ENCODE measurements around the gene CBY1.

CBY1 gene

GRCh38 chr22:38700789-38701628 is 44.6 kb downstream of the CBY1 start, which contains the start of gene JOSD1:
Gene JOSD1, minus strand, starts transcription at chr22:38700943. Its CDS starts 956 bp downstream, at chr22:38699987.
- peak; percentile 94 for DNase-seq (ENCODE audit: low spot score)

- no peak for DNase-seq (ENCODE audit: low spot score)
Observed at GRCh38 chr22:38704654-38705234, 48.3 kb downstream of the CBY1 start.

- peak; percentile 100 for DNase-seq (ENCODE audit: low spot score)
Observed at GRCh38 chr22:38705235-38706100, 49.0 kb downstream of the CBY1 start, which contains the start of gene GTPBP1. Gene GTPBP1, plus strand, starts transcription at chr22:38705944. Its CDS starts 12 bp downstream, at chr22:38705956.

- DNase-seq (ENCODE audit: low spot score), result peak; percentile 23
Observed at GRCh38 chr22:38706101-38706900, 49.9 kb downstream of the CBY1 start.

- no peak for DNase-seq (ENCODE audit: low spot score)
Observed at GRCh38 chr22:38706901-38707195, 50.4 kb downstream of the CBY1 start.

GRCh38 chr22:38707346-38707745 is 50.9 kb downstream of the CBY1 start:
- no peak for DNase-seq (ENCODE audit: low spot score)

- no peak for DNase-seq (ENCODE audit: low spot score)
Observed at GRCh38 chr22:38707984-38708383, 51.5 kb downstream of the CBY1 start.

- DNase-seq (ENCODE audit: low spot score), result no peak
Observed at GRCh38 chr22:38709306-38709705, 52.9 kb downstream of the CBY1 start.

- DNase-seq (ENCODE audit: low spot score), result no peak
Observed at GRCh38 chr22:38710351-38710750, 53.9 kb downstream of the CBY1 start.

GRCh38 chr22:38710866-38711265 is 54.4 kb downstream of the CBY1 start:
- DNase-seq (ENCODE audit: low spot score), result no peak

GRCh38 chr22:38712486-38713207 is 56.2 kb downstream of the CBY1 start:
- DNase-seq (ENCODE audit: low spot score), result no peak

- no peak for DNase-seq (ENCODE audit: low spot score)
Observed at GRCh38 chr22:38713921-38714320, 57.5 kb downstream of the CBY1 start.

- no peak for DNase-seq (ENCODE audit: low spot score)
Observed at GRCh38 chr22:38715176-38715764, 58.8 kb downstream of the CBY1 start.

GRCh38 chr22:38715852-38716251 is 59.4 kb downstream of the CBY1 start:
- DNase-seq (ENCODE audit: low spot score), result no peak

- DNase-seq (ENCODE audit: low spot score), result no peak
Observed at GRCh38 chr22:38716271-38716670, 59.8 kb downstream of the CBY1 start.

GRCh38 chr22:38716826-38717225 is 60.4 kb downstream of the CBY1 start:
- no peak for DNase-seq (ENCODE audit: low spot score)

GRCh38 chr22:38717244-38717643 is 60.8 kb downstream of the CBY1 start:
- DNase-seq (ENCODE audit: low spot score), result no peak

GRCh38 chr22:38718414-38718813 is 62.0 kb downstream of the CBY1 start:
- DNase-seq (ENCODE audit: low spot score), result no peak

GRCh38 chr22:38719196-38719595 is 62.8 kb downstream of the CBY1 start:
- no peak for DNase-seq (ENCODE audit: low spot score)

- no peak for DNase-seq (ENCODE audit: low spot score)
Observed at GRCh38 chr22:38720350-38720749, 63.9 kb downstream of the CBY1 start.

- DNase-seq (ENCODE audit: low spot score), result no peak
Observed at GRCh38 chr22:38721551-38721950, 65.1 kb downstream of the CBY1 start.

Data from CD4-positive, alpha-beta T cell treated with Interleukin-6 at 100 ng/mL for 8 hours (primary cell).